Measurements from ENCODE around the gene TIRAP. TPM values are rescaled to one million over a fixed set of nuclear protein-coding genes. Genes with fewer than 3 reads are reported as not detected.

TIRAP gene
- total and polyA plus RNA-seq, 4 donors, result 4.2 to 17.3 (median 8.1) TPM

DNA sequence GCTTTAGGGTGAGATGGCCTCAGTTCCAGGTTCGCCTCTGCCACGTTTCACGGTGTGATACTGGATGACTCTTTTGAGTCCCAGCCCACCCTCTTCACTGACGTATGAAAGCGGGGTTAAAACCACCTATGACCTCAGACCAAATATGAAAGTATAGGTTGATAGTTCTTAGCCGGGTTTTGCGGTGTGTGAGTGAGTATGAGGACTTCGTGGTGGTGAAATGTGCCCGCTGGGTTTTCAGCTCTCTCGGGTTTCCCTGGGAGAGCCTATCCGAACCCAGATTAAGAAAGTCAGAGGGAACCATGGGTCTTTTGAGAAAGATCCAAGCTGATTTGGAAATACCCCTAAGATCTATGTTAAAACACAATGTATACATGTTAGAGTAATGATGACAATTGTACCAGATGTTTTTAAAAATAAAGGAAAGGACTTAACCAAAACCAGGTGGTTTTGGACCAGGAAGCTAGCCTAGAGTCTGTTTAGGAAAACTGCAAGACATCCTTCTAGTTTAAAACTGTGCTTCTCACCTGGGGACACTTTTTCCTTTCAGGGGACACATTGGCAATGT lies 46.8 kb downstream of the TIRAP start:
- Histone ChIP-seq H3K4me1 (ENCODE audit: control insufficient read depth, insufficient read depth, low read length) (peaks cover 13% of the 10 kb centered on the region), H3K4me3 (ENCODE audit: low read depth, low read length) (no peak overlapping the region), H3K27me3 (ENCODE audit: control insufficient read depth, insufficient read depth, low read length) (no peaks in the 10 kb centered on the region), H3K36me3 (ENCODE audit: control insufficient read depth, insufficient read depth, low read length) (peaks cover 31% of the 10 kb centered on the region), H3K27ac (ENCODE audit: low read depth, low read length) (no peak overlapping the region), H3K9me3 (ENCODE audit: control insufficient read depth, insufficient read depth, low read length) (no peaks in the 10 kb centered on the region)
- no peak for DNase-seq (ENCODE audit: low read depth in 4 of 6, low spot score in 6 of 6)
- 97% methylated on average over 6 of the region's 11 CpGs for WGBS (ENCODE audit: insufficient coverage)

DNA sequence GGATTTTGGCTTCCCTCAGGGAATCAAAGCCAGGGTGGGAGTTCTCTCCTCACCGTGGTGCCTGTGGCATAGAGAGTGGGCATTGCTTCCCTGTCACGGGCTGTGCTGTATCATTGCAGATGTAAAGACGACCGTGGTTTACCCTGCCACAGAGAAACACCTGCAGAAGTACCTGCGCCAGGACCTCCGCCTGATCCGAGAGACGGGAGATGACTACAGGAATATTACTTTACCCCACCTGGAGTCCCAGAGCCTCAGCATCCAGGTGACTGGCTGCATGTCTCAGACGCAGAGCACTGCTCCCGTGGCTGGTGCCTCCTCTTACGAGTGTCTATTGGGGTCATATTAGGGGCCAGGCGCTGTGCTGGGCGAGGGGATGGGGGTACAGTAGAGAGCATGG lies 48.4 kb downstream of the TIRAP start:
- Histone ChIP-seq H3K4me3 (ENCODE audit: low read depth, low read length) (no peak overlapping the region), H3K9me3 (ENCODE audit: control insufficient read depth, insufficient read depth, low read length) (no peaks in the 10 kb centered on the region), H3K27ac (ENCODE audit: low read depth, low read length) (no peak overlapping the region), H3K4me1 (ENCODE audit: control insufficient read depth, insufficient read depth, low read length) (peaks cover 13% of the 10 kb centered on the region), H3K27me3 (ENCODE audit: control insufficient read depth, insufficient read depth, low read length) (no peaks in the 10 kb centered on the region), H3K36me3 (ENCODE audit: control insufficient read depth, insufficient read depth, low read length) (peaks cover 35% of the 10 kb centered on the region)
- DNase-seq (ENCODE audit: low read depth in 4 of 6, low spot score in 6 of 6), result no peak
- 95% methylated on average over 12 of the region's 13 CpGs for WGBS (ENCODE audit: insufficient coverage)

DNA sequence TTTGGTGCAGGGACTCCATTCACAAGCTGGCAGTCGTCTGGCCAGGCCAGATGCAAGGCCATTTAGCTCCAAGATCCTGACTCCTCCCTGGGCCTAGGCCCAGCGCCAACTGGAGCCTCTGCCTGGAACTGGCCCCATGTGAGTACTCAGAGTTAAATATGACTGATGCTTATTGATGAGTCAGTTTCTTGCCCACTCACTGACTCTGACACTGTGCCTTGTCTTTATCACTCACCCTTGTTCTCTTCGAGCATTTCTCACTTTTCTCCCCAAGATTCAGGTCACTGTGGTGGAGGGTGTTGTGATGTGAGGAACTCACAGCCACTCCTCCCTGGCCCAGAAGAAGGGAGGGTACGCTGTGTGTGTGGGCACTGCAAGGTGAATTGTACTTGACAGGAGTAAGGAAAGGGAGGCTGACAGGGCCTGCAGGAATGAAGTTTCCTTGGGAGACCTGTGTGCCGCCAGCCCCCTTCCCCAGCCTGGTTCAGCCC lies 49.4 kb downstream of the TIRAP start:
- peaks cover 42% of the 10 kb centered on the region for H3K36me3 ChIP-seq (ENCODE audit: control insufficient read depth, insufficient read depth, low read length)
- H3K9me3 ChIP-seq (ENCODE audit: control insufficient read depth, insufficient read depth, low read length), result no peaks in the 10 kb centered on the region
- DNase-seq (ENCODE audit: low read depth in 4 of 6, low spot score in 6 of 6), result no peak
- no peaks in the 10 kb centered on the region for H3K27me3 ChIP-seq (ENCODE audit: control insufficient read depth, insufficient read depth, low read length)
- H3K4me3 ChIP-seq (ENCODE audit: low read depth, low read length), result no peak overlapping the region
- H3K4me1 ChIP-seq (ENCODE audit: control insufficient read depth, insufficient read depth, low read length), result peaks cover 20% of the 10 kb centered on the region
- WGBS (ENCODE audit: insufficient coverage), result 70% methylated on average over 3 of the region's 5 CpGs
- H3K27ac ChIP-seq (ENCODE audit: low read depth, low read length), result no peak overlapping the region

DNA sequence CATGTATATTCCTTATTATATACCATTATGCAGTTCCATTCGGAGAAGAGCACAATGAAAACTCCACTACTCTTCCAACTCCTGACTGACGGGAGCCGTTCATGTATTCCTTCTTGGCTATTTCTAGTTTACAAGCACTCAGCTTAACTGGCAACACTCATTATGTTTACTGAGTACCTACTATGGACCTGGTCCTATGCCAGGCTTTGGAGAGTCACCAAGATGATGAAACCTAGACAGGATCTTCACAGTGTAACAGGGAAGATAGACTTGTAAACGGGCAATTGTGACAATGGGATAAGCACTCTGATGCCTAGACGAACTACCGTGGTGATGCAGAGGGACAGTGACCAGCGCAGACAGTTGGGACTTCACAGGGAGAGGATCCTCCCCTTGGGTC lies 50.2 kb downstream of the TIRAP start:
- DNase-seq (ENCODE audit: low read depth in 4 of 6, low spot score in 6 of 6), result no peak
- Histone ChIP-seq H3K4me1 (ENCODE audit: control insufficient read depth, insufficient read depth, low read length) (peaks cover 21% of the 10 kb centered on the region), H3K27ac (ENCODE audit: low read depth, low read length) (no peak overlapping the region), H3K4me3 (ENCODE audit: low read depth, low read length) (no peak overlapping the region), H3K36me3 (ENCODE audit: control insufficient read depth, insufficient read depth, low read length) (peaks cover 44% of the 10 kb centered on the region), H3K9me3 (ENCODE audit: control insufficient read depth, insufficient read depth, low read length) (no peaks in the 10 kb centered on the region), H3K27me3 (ENCODE audit: control insufficient read depth, insufficient read depth, low read length) (no peaks in the 10 kb centered on the region)
- 85% methylated on average over 5 of the region's 7 CpGs for WGBS (ENCODE audit: insufficient coverage)

DNA sequence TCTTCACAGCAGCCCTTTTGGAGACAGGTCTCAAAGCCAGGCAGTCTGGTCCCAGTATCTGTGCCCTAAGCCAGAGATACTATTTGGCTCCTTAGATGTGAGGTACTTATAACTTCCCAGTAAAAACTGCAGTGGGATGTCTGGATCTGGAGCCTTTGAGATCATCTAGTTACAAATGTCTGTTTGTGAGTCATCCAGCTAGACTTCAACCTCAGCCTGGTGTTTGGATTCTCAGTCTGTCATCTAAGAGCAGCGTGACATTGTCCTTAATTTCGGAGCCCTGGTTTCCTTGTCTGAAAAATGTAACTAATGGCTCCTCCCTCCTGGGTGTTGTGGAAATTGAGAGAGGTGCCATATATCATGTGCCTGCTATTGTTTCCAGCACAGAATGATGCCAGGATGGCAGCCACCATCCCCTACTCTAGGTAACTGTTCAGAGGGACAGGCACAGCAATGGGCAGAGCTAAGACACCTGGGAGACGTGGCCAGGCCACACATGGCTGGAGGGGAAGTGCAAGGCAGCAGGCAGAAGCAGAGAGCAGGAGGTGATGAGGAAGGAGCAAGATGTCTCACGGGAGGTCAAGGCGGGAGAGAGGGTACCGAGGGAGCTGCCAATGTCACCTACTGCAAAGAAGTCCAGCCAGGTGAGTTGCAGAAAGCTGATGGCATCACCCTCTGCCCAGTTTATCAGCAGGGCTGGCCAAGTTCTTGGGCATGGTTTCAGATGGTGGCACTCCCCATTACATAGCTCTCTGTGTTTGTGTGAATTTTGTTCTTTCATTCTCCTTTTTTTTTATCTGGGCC lies 52.0 kb downstream of the TIRAP start:
- 97% methylated on average over 6 of the region's 6 CpGs for WGBS (ENCODE audit: insufficient coverage)
- Histone ChIP-seq H3K27ac (ENCODE audit: low read depth, low read length) (no peak overlapping the region), H3K4me1 (ENCODE audit: control insufficient read depth, insufficient read depth, low read length) (peaks cover 19% of the 10 kb centered on the region), H3K9me3 (ENCODE audit: control insufficient read depth, insufficient read depth, low read length) (no peaks in the 10 kb centered on the region), H3K4me3 (ENCODE audit: low read depth, low read length) (no peak overlapping the region), H3K27me3 (ENCODE audit: control insufficient read depth, insufficient read depth, low read length) (no peaks in the 10 kb centered on the region), H3K36me3 (ENCODE audit: control insufficient read depth, insufficient read depth, low read length) (peaks cover 49% of the 10 kb centered on the region)
- DNase-seq (ENCODE audit: low read depth in 4 of 6, low spot score in 6 of 6), result no peak

DNA sequence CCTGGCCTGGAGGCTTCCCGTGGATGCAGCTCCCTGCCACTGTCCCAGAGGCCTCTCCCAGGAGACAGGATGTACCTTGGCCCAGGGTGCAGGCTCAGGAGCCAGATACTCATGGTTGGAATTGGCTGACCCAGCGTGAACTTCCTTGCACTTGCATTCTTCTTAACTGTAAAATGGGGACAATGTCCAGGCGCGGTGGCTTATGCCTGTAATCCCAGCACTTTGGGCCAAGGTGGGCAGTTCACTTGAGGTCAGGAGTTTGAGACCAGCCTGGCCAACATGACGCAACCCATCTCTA lies 52.5 kb downstream of the TIRAP start:
- no peaks in the 10 kb centered on the region for H3K9me3 ChIP-seq (ENCODE audit: control insufficient read depth, insufficient read depth, low read length)
- H3K36me3 ChIP-seq (ENCODE audit: control insufficient read depth, insufficient read depth, low read length), result peaks cover 49% of the 10 kb centered on the region
- H3K4me3 ChIP-seq (ENCODE audit: low read depth, low read length), result no peak overlapping the region
- no peaks in the 10 kb centered on the region for H3K27me3 ChIP-seq (ENCODE audit: control insufficient read depth, insufficient read depth, low read length)
- DNase-seq (ENCODE audit: low read depth in 4 of 6, low spot score in 6 of 6), result no peak
- WGBS (ENCODE audit: insufficient coverage), result 100% methylated on average over 4 of the region's 5 CpGs
- no peak overlapping the region for H3K27ac ChIP-seq (ENCODE audit: low read depth, low read length)
- peaks cover 19% of the 10 kb centered on the region for H3K4me1 ChIP-seq (ENCODE audit: control insufficient read depth, insufficient read depth, low read length)

DNA sequence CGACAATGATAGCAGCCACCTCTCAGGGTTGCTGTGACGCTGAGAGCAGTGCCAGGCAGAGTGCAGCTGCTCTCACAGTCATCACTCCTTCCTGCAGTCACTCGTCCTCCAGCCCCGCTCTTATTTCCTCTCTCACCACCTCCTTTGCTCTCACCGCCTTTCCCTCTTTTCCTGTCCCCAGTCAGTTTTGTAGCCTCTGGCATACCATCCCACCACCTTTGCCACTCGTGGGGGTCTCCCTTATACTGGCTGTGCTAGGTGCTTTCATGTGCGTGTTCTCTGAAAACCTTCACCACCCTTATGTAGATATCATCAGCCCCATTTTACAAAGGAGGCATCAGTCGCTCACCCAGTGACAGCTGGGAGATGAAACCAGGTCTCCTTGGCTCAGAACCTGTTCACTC lies 53.2 kb downstream of the TIRAP start:
- Histone ChIP-seq H3K27ac (ENCODE audit: low read depth, low read length) (no peak overlapping the region), H3K36me3 (ENCODE audit: control insufficient read depth, insufficient read depth, low read length) (peaks cover 49% of the 10 kb centered on the region), H3K9me3 (ENCODE audit: control insufficient read depth, insufficient read depth, low read length) (no peaks in the 10 kb centered on the region), H3K4me3 (ENCODE audit: low read depth, low read length) (no peak overlapping the region), H3K4me1 (ENCODE audit: control insufficient read depth, insufficient read depth, low read length) (peaks cover 19% of the 10 kb centered on the region), H3K27me3 (ENCODE audit: control insufficient read depth, insufficient read depth, low read length) (no peaks in the 10 kb centered on the region)
- no peak for DNase-seq (ENCODE audit: low read depth in 4 of 6, low spot score in 6 of 6)
- WGBS (ENCODE audit: insufficient coverage), result 81% methylated on average over 7 of the region's 8 CpGs

DNA sequence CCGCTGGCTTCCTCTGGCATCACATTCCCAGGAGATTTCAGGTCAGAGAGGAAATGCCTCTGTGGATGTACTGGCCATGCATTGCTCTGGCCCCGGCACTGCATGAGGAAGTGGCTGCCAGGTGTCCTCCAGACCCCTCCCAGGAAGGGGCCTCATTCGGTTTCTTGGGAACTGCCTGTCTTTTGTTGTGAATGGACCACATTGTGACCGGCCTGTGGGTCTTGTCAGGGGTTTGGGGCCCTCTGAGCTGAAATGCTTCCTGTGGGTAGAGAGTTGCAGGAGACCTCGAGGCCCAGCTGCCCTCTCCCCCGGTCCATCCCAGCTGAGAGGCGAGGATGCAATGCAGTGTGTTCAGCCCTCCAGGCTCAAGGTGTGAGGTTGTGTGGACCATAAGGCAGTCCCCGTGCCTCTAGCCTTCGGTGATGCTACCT lies 53.8 kb downstream of the TIRAP start:
- H3K36me3 ChIP-seq (ENCODE audit: control insufficient read depth, insufficient read depth, low read length), result peaks cover 45% of the 10 kb centered on the region
- DNase-seq (ENCODE audit: low read depth in 4 of 6, low spot score in 6 of 6), result no peak

DNA sequence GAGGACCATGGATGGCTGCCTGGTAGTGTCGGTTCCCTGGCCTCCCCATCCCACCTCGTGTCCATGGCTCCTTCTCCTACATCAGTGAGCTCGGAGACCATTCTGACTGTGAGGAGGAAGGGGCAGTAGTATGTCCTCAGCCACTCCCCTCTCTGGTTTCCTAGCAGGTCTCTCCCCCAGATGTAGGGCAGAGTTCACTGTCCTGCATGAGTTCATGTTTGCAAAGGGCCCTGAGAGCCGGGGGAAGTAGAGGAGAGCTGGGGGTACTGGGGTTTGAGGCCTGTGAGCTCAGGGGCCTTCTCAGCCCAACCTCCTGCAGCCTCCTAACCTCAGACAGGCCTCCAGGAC lies 54.2 kb downstream of the TIRAP start:
- WGBS (ENCODE audit: insufficient coverage), result 80% methylated on average over 1 of the region's 4 CpGs
- peaks cover 19% of the 10 kb centered on the region for H3K4me1 ChIP-seq (ENCODE audit: control insufficient read depth, insufficient read depth, low read length)
- H3K27me3 ChIP-seq (ENCODE audit: control insufficient read depth, insufficient read depth, low read length), result no peaks in the 10 kb centered on the region
- H3K4me3 ChIP-seq (ENCODE audit: low read depth, low read length), result no peak overlapping the region
- peaks cover 45% of the 10 kb centered on the region for H3K36me3 ChIP-seq (ENCODE audit: control insufficient read depth, insufficient read depth, low read length)
- no peak overlapping the region for H3K27ac ChIP-seq (ENCODE audit: low read depth, low read length)
- no peak for DNase-seq (ENCODE audit: low read depth in 4 of 6, low spot score in 6 of 6)
- H3K9me3 ChIP-seq (ENCODE audit: control insufficient read depth, insufficient read depth, low read length), result no peaks in the 10 kb centered on the region

More for the DNA sequence above, 53.8 kb downstream of the TIRAP start:
- no peak overlapping the region for H3K27ac ChIP-seq (ENCODE audit: low read depth, low read length)
- WGBS (ENCODE audit: insufficient coverage), result 73% methylated on average over 8 of the region's 9 CpGs
- no peak overlapping the region for H3K4me3 ChIP-seq (ENCODE audit: low read depth, low read length)
- H3K27me3 ChIP-seq (ENCODE audit: control insufficient read depth, insufficient read depth, low read length), result no peaks in the 10 kb centered on the region
- H3K4me1 ChIP-seq (ENCODE audit: control insufficient read depth, insufficient read depth, low read length), result peaks cover 19% of the 10 kb centered on the region
- no peaks in the 10 kb centered on the region for H3K9me3 ChIP-seq (ENCODE audit: control insufficient read depth, insufficient read depth, low read length)

Measured in spinal cord (tissue), 10 donors.